ENCODE data around the gene ATRN.

ATRN gene

GRCh38 chr20:3646067-3646440 lies 175.2 kb downstream of the ATRN start:
- Histone ChIP-seq H3K27me3 (replicated peaks in 2 of 5; ENCODE audit: control insufficient read depth in 4 of 5, insufficient read depth in 5 of 5, low read length in 4 of 5) (no peaks in the 10 kb centered on the region), H3K9me3 (ENCODE audit: control extremely low read depth in 1 of 5, control insufficient read depth in 4 of 5, insufficient read depth in 2 of 5, low read depth in 1 of 5, low read length in 4 of 5) (no peaks in the 10 kb centered on the region), H3K4me3 (ENCODE audit: control insufficient read depth in 1 of 7, extremely low read depth in 1 of 7, insufficient read depth in 4 of 7, low read depth in 2 of 7, low read length in 6 of 7) (no peak overlapping the region), H3K27ac (ENCODE audit: insufficient read depth in 1 of 2, low read depth in 1 of 2, low read length in 2 of 2, poor library complexity in 1 of 2, severe bottlenecking in 2 of 2) (no peak overlapping the region), H3K4me1 (ENCODE audit: control extremely low read depth in 1 of 4, control insufficient read depth in 4 of 4, insufficient read depth in 4 of 4, low read length in 3 of 4) (no peaks in the 10 kb centered on the region), H3K36me3 (ENCODE audit: control insufficient read depth in 4 of 4, insufficient read depth in 4 of 4, low read length in 3 of 4) (peaks cover 0 to 33% (median 21%) of the 10 kb centered on the region in 4 experiments)
- DNase-seq = no peak
- no CpG with 5 or more reads among the region's 5 CpGs for WGBS (ENCODE audit: insufficient coverage)
- ChIA-PET CTCF (interaction anchor here (1.2 kb wide), 1 partner anchor 31 kb away, joined by 3 read pairs; no protein-coding TSS in a partner anchor), POLR2A (no interaction called here)

DNA sequence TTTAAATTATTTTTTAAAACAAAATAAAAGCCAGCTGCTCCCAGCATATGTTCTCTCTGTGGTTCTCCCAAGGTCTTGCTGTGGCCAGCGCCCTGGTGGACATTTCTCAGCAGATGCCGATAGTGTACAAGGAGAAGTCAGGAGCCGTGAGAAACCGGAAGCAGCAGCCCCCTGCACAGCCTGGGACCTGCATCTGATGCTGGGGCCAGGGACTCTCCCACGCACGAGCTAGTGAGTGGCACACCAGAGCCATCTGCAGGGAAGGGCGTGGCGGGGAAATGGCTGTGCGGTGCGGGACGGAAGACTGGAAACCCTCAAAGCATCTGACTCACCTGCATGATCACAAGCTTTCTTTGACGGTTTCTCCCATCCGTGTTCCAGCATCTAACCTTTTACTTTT lies 175.8 kb downstream of the ATRN start:
- 91% methylated on average over 12 of the region's 13 CpGs for WGBS (ENCODE audit: insufficient coverage)
- Histone ChIP-seq H3K27me3 (replicated peaks in 2 of 5; ENCODE audit: control insufficient read depth in 4 of 5, insufficient read depth in 5 of 5, low read length in 4 of 5) (no peaks in the 10 kb centered on the region), H3K36me3 (ENCODE audit: control insufficient read depth in 4 of 4, insufficient read depth in 4 of 4, low read length in 3 of 4) (peaks cover 0 to 33% (median 23%) of the 10 kb centered on the region in 4 experiments), H3K4me3 (ENCODE audit: control insufficient read depth in 1 of 7, extremely low read depth in 1 of 7, insufficient read depth in 4 of 7, low read depth in 2 of 7, low read length in 6 of 7) (no peak overlapping the region), H3K27ac (ENCODE audit: insufficient read depth in 1 of 2, low read depth in 1 of 2, low read length in 2 of 2, poor library complexity in 1 of 2, severe bottlenecking in 2 of 2) (no peak overlapping the region), H3K4me1 (ENCODE audit: control extremely low read depth in 1 of 4, control insufficient read depth in 4 of 4, insufficient read depth in 4 of 4, low read length in 3 of 4) (no peaks in the 10 kb centered on the region), H3K9me3 (ENCODE audit: control extremely low read depth in 1 of 5, control insufficient read depth in 4 of 5, insufficient read depth in 2 of 5, low read depth in 1 of 5, low read length in 4 of 5) (no peaks in the 10 kb centered on the region)
- ChIA-PET CTCF (interaction anchor here (1.2 kb wide), 1 partner anchor 30 kb away, joined by 3 read pairs; no protein-coding TSS in a partner anchor), POLR2A (no interaction called here)
- no peak for DNase-seq

GRCh38 chr20:3647473-3647872 lies 176.7 kb downstream of the ATRN start:
- Histone ChIP-seq H3K27me3 (replicated peaks in 2 of 5; ENCODE audit: control insufficient read depth in 4 of 5, insufficient read depth in 5 of 5, low read length in 4 of 5) (no peaks in the 10 kb centered on the region), H3K27ac (ENCODE audit: insufficient read depth in 1 of 2, low read depth in 1 of 2, low read length in 2 of 2, poor library complexity in 1 of 2, severe bottlenecking in 2 of 2) (no peak overlapping the region), H3K4me3 (ENCODE audit: control insufficient read depth in 1 of 7, extremely low read depth in 1 of 7, insufficient read depth in 4 of 7, low read depth in 2 of 7, low read length in 6 of 7) (no peak overlapping the region), H3K36me3 (ENCODE audit: control insufficient read depth in 4 of 4, insufficient read depth in 4 of 4, low read length in 3 of 4) (peaks cover 0 to 29% (median 23%) of the 10 kb centered on the region in 4 experiments), H3K4me1 (ENCODE audit: control extremely low read depth in 1 of 4, control insufficient read depth in 4 of 4, insufficient read depth in 4 of 4, low read length in 3 of 4) (no peaks in the 10 kb centered on the region), H3K9me3 (ENCODE audit: control extremely low read depth in 1 of 5, control insufficient read depth in 4 of 5, insufficient read depth in 2 of 5, low read depth in 1 of 5, low read length in 4 of 5) (no peaks in the 10 kb centered on the region)
- CTCF ChIA-PET = interaction anchor here (1.3 kb wide), 1 partner anchor 26 kb away, joined by 4 read pairs; no protein-coding TSS in a partner anchor
- DNase-seq = no peak
- POLR2A ChIA-PET = interaction anchor here (0.6 kb wide), 1 partner anchor 918 kb away, joined by 4 read pairs; no protein-coding TSS in a partner anchor

- no peaks in the 10 kb centered on the region for H3K9me3 ChIP-seq (ENCODE audit: control extremely low read depth in 1 of 5, control insufficient read depth in 4 of 5, insufficient read depth in 2 of 5, low read depth in 1 of 5, low read length in 4 of 5)
- ChIA-PET CTCF (no interaction called here), POLR2A (no interaction called here)
- no peaks in the 10 kb centered on the region for H3K27me3 ChIP-seq (replicated peaks in 2 of 5; ENCODE audit: control insufficient read depth in 4 of 5, insufficient read depth in 5 of 5, low read length in 4 of 5)
- H3K4me3 ChIP-seq (ENCODE audit: control insufficient read depth in 1 of 7, extremely low read depth in 1 of 7, insufficient read depth in 4 of 7, low read depth in 2 of 7, low read length in 6 of 7) = no peak overlapping the region
- WGBS (ENCODE audit: insufficient coverage) = 94% methylated on average over 5 of the region's 9 CpGs
- peaks cover 0 to 28% (median 21%) of the 10 kb centered on the region in 4 experiments for H3K36me3 ChIP-seq (ENCODE audit: control insufficient read depth in 4 of 4, insufficient read depth in 4 of 4, low read length in 3 of 4)
- H3K27ac ChIP-seq (ENCODE audit: insufficient read depth in 1 of 2, low read depth in 1 of 2, low read length in 2 of 2, poor library complexity in 1 of 2, severe bottlenecking in 2 of 2) = no peak overlapping the region
- H3K4me1 ChIP-seq (ENCODE audit: control extremely low read depth in 1 of 4, control insufficient read depth in 4 of 4, insufficient read depth in 4 of 4, low read length in 3 of 4) = peaks cover 0 to 10% (median 3%) of the 10 kb centered on the region in 4 experiments
- no peak for DNase-seq
Observed at GRCh38 chr20:3648951-3649350, 178.1 kb downstream of the ATRN start.

GRCh38 chr20:3651204-3651962 lies 180.6 kb downstream of the ATRN start:
- 87% methylated on average over 8 of the region's 9 CpGs for WGBS (ENCODE audit: insufficient coverage)
- POLR2A ChIA-PET = interaction anchor here (0.6 kb wide), 1 partner anchor 30 kb away, joined by 3 read pairs; the partner anchor contains the start of gene ADAM33
- no peaks in the 10 kb centered on the region for H3K9me3 ChIP-seq (ENCODE audit: control extremely low read depth in 1 of 5, control insufficient read depth in 4 of 5, insufficient read depth in 2 of 5, low read depth in 1 of 5, low read length in 4 of 5)
- CTCF ChIA-PET = interaction anchor here (1.0 kb wide), 1 partner anchor 18 kb away, joined by 3 read pairs; no protein-coding TSS in a partner anchor
- peaks cover 0 to 16% (median 10%) of the 10 kb centered on the region in 4 experiments for H3K36me3 ChIP-seq (ENCODE audit: control insufficient read depth in 4 of 4, insufficient read depth in 4 of 4, low read length in 3 of 4)
- H3K27me3 ChIP-seq (replicated peaks in 2 of 5; ENCODE audit: control insufficient read depth in 4 of 5, insufficient read depth in 5 of 5, low read length in 4 of 5) = peaks cover 0 to 4% (median 0%) of the 10 kb centered on the region in 5 experiments
- no peak overlapping the region for H3K27ac ChIP-seq (ENCODE audit: insufficient read depth in 1 of 2, low read depth in 1 of 2, low read length in 2 of 2, poor library complexity in 1 of 2, severe bottlenecking in 2 of 2)
- no peak for DNase-seq
- no peak overlapping the region for H3K4me3 ChIP-seq (ENCODE audit: control insufficient read depth in 1 of 7, extremely low read depth in 1 of 7, insufficient read depth in 4 of 7, low read depth in 2 of 7, low read length in 6 of 7)
- H3K4me1 ChIP-seq (ENCODE audit: control extremely low read depth in 1 of 4, control insufficient read depth in 4 of 4, insufficient read depth in 4 of 4, low read length in 3 of 4) = peaks cover 0 to 10% (median 3%) of the 10 kb centered on the region in 4 experiments

DNA sequence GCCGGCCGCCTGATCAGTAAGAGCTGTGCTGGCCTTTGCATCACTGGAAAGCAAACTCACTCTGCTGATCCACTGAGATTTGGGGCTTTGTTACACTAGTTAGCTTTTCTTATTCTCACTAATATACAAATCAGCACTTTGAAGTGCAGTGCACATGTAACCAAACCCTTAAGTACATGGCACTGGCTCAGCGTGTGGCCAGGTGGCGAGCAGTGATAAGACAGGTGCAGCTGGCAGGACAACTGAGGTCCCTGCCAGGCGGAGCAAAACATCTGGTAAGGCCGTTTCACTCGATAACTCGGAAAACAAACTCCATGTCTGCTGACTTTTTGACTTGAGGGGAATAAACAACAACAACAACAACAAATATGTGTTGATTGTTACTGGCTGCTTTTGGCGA lies 181.4 kb downstream of the ATRN start:
- peaks cover 0 to 10% (median 3%) of the 10 kb centered on the region in 4 experiments for H3K4me1 ChIP-seq (ENCODE audit: control extremely low read depth in 1 of 4, control insufficient read depth in 4 of 4, insufficient read depth in 4 of 4, low read length in 3 of 4)
- CTCF ChIA-PET = interaction anchor here (1.0 kb wide), 1 partner anchor 18 kb away, joined by 3 read pairs; no protein-coding TSS in a partner anchor
- POLR2A ChIA-PET = no interaction called here
- no peak overlapping the region for H3K27ac ChIP-seq (ENCODE audit: insufficient read depth in 1 of 2, low read depth in 1 of 2, low read length in 2 of 2, poor library complexity in 1 of 2, severe bottlenecking in 2 of 2)
- 100% methylated on average over 3 of the region's 9 CpGs for WGBS (ENCODE audit: insufficient coverage)
- peaks cover 0 to 11% (median 7%) of the 10 kb centered on the region in 4 experiments for H3K36me3 ChIP-seq (ENCODE audit: control insufficient read depth in 4 of 4, insufficient read depth in 4 of 4, low read length in 3 of 4)
- H3K4me3 ChIP-seq (ENCODE audit: control insufficient read depth in 1 of 7, extremely low read depth in 1 of 7, insufficient read depth in 4 of 7, low read depth in 2 of 7, low read length in 6 of 7) = no peak overlapping the region
- peak in 1 of 3 donors; percentile 27 for DNase-seq
- no peaks in the 10 kb centered on the region for H3K9me3 ChIP-seq (ENCODE audit: control extremely low read depth in 1 of 5, control insufficient read depth in 4 of 5, insufficient read depth in 2 of 5, low read depth in 1 of 5, low read length in 4 of 5)
- peaks cover 0 to 6% (median 0%) of the 10 kb centered on the region in 5 experiments for H3K27me3 ChIP-seq (replicated peaks in 2 of 5; ENCODE audit: control insufficient read depth in 4 of 5, insufficient read depth in 5 of 5, low read length in 4 of 5)
